WTC11 (cell line): Measurements from ENCODE around the gene NOP14.

Experiments used
- ATF1 ChIP-seq: sonication (generic); formaldehyde crosslinking; IDR thresholded peaks from 2 replicates; pipeline ENCODE4 v1.8.1; 2023; ENCODE audit warnings: mild to moderate bottlenecking, moderate library complexity, missing genetic modification reagents
- CREB1 ChIP-seq: sonication (generic); formaldehyde crosslinking; IDR thresholded peaks from 2 replicates; pipeline ENCODE4 v1.8.0; 2023; ENCODE audit warnings: mild to moderate bottlenecking, missing genetic modification reagents
- ESRRA ChIP-seq: sonication (generic); formaldehyde crosslinking; IDR thresholded peaks from 2 replicates; pipeline ENCODE4 v1.8.1; 2022; ENCODE audit warnings: mild to moderate bottlenecking, missing genetic modification reagents, borderline replicate concordance
- FOXP1 ChIP-seq: sonication (generic); formaldehyde crosslinking; IDR thresholded peaks from 2 replicates; pipeline ENCODE4 v1.8.0; 2022; ENCODE audit warnings: missing genetic modification reagents, mild to moderate bottlenecking, moderate library complexity, borderline replicate concordance
- NFE2L1 ChIP-seq: sonication (generic); formaldehyde crosslinking; IDR thresholded peaks from 2 replicates; pipeline ENCODE4 v1.8.1; 2023; ENCODE audit warnings: missing genetic modification reagents
- ZNF138 ChIP-seq: sonication (generic); formaldehyde crosslinking; conservative IDR thresholded peaks from 2 replicates; pipeline ENCODE4 v1.8.1; 2022; ENCODE audit warnings: mild to moderate bottlenecking, moderate library complexity, missing genetic modification reagents
- ZNF263 ChIP-seq: sonication (generic); formaldehyde crosslinking; IDR thresholded peaks from 2 replicates; pipeline ENCODE4 v1.8.1; 2022; ENCODE audit warnings: low read depth, mild to moderate bottlenecking, moderate library complexity, missing genetic modification reagents
- TF ChIP-seq, protein P1 (sequence below): fragments of 200-600 bp; IDR thresholded peaks from 2 replicates; pipeline ENCODE4 v1.8.0; 2022; ENCODE audit warnings: antibody characterized with exemption
- TF ChIP-seq, protein P2 (sequence below): sonication (generic); formaldehyde crosslinking; IDR thresholded peaks from 2 replicates; pipeline ENCODE4 v1.8.1; 2022; ENCODE audit warnings: mild to moderate bottlenecking, missing genetic modification reagents, moderate library complexity, borderline replicate concordance

DNA sequence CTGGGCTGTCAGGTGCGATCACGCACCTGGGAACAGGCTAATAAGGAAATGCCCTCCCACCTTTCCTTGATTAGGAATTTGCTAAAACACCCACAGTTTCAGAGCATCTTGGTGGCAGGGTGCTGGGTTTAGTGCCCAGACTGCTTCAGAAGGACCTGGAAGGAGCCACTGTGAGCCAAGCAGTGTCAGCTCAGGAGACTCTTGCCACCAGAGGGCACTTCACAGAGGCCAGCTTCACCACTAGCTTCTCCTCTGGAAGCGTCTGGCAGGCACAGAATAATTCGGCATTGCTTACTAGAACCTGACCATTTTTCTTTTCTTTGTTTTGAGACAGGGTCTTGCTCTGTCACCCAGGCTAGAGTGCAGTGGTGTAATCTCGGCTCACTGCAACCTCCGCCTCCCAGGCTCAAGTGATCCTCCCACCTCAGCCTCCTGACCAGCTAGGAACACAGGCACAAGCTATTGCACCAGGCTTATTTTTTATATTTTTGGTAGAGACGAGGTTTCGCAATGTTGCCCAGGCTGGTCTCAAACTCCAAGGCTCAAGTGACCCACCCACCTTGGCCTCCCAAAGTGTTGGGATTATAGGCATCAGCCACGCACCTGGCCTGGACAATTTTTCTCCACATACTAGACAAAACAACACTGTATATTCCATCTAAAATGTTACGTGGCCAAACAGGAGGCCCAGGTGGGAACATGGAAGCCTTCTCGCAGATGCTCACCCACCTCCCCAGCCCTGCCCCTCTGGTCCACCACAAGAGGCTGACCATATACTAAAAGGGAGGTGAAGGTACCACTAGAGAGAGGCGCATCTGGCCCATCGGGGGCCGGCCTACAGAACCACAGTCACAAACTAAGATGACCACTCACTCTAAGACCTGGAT, 14.1 kb downstream of the NOP14 start:
- TF ChIP-seq, protein P1, sequence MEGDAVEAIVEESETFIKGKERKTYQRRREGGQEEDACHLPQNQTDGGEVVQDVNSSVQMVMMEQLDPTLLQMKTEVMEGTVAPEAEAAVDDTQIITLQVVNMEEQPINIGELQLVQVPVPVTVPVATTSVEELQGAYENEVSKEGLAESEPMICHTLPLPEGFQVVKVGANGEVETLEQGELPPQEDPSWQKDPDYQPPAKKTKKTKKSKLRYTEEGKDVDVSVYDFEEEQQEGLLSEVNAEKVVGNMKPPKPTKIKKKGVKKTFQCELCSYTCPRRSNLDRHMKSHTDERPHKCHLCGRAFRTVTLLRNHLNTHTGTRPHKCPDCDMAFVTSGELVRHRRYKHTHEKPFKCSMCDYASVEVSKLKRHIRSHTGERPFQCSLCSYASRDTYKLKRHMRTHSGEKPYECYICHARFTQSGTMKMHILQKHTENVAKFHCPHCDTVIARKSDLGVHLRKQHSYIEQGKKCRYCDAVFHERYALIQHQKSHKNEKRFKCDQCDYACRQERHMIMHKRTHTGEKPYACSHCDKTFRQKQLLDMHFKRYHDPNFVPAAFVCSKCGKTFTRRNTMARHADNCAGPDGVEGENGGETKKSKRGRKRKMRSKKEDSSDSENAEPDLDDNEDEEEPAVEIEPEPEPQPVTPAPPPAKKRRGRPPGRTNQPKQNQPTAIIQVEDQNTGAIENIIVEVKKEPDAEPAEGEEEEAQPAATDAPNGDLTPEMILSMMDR, result no peak
- no peak for TF ChIP-seq ESRRA (CRISPR knock-in tag)
- TF ChIP-seq, protein P2, sequence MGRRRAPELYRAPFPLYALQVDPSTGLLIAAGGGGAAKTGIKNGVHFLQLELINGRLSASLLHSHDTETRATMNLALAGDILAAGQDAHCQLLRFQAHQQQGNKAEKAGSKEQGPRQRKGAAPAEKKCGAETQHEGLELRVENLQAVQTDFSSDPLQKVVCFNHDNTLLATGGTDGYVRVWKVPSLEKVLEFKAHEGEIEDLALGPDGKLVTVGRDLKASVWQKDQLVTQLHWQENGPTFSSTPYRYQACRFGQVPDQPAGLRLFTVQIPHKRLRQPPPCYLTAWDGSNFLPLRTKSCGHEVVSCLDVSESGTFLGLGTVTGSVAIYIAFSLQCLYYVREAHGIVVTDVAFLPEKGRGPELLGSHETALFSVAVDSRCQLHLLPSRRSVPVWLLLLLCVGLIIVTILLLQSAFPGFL (CRISPR knock-in tag), result no peak
- TF ChIP-seq ZNF138 (CRISPR knock-in tag), result no peak
- TF ChIP-seq ZNF263 (CRISPR knock-in tag), result no peak
- TF ChIP-seq ATF1 (CRISPR knock-in tag), result no peak
- TF ChIP-seq CREB1, result no peak
- no peak for TF ChIP-seq NFE2L1 (CRISPR knock-in tag)
- TF ChIP-seq FOXP1 (CRISPR knock-in tag), result no peak
